Upper lobe of left lung (tissue), 4 donors: Measurements from ENCODE around the gene RBFOX2.

ENCODE experiments used
- CTCF ChIP-seq, 6 experiments: fragments of 450-650 bp in 4 of 6; fragments of 200-600 bp in 2 of 6; sonication (generic) in 2 of 6; IDR thresholded peaks; one replicate each; pipeline ENCODE4 v1.5.1; 2016 to 2019; ENCODE audit warnings: antibody characterized with exemption in 6 of 6
- POLR2A ChIP-seq, 4 donors: fragments of 450-650 bp; IDR thresholded peaks; one replicate each; pipeline ENCODE4 v1.5.1; 2016 to 2017; ENCODE audit warnings: antibody characterized with exemption in 4 of 4, mild to moderate bottlenecking in 2 of 4

DNA sequence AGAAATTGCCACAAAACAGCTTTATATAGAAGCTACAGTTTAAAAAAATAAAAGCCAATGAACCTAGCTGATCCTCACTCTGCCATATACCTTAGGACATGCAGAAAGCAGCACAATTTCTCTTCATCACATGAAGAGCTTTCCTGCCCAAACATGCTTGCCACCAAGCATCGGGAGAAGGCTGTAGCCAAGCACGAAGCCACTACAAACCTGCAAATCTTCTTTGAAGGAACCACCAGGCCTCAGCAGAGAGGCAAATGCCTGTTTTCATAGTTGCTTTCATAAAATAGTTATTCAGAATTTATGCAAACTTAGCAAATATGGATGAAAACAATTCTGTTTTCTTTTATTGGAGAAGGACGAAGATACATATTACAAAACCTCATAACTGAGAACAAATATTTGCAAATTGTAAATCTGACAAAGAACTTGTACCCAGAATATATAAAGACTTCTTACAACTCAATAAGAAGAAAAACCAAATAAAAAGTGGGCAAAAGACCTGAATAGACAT is 100.3 kb downstream of the RBFOX2 start:
- no peak for TF ChIP-seq CTCF (IDR thresholded peaks at IDR 0.05)
- TF ChIP-seq POLR2A (IDR thresholded peaks at IDR 0.05), result no peak
